GM21423 (cell line): ENCODE results near the gene ACP5.
"Not testable (repeated sequence)": the region's sequence is repeated elsewhere in the genome, so short reads cannot be mapped to it uniquely, and the experiment has no call there.

ENCODE experiments used
- ATAC-seq: cut with Tn5 transposase; IDR thresholded peaks from one replicate; pipeline ENCODE4 v1.9.1; 2021; ENCODE audit warnings: mild to moderate bottlenecking, moderate library complexity; ENCODE audit not compliant: unreplicated experiment

The ACP5 gene

GRCh38 chr19:11580116-11580515 is 2.7 kb upstream of the ACP5 start:
- no peak for ATAC-seq

GRCh38 chr19:11578258-11579142 is 1.1 kb upstream of the ACP5 start:
- no peak for ATAC-seq

GRCh38 chr19:11576227-11576626 is 1.2 kb downstream of the ACP5 start:
- no peak for ATAC-seq

GRCh38 chr19:11574689-11575088 is 2.8 kb downstream of the ACP5 start:
- no peak for ATAC-seq

GRCh38 chr19:11573763-11574162 is 3.7 kb downstream of the ACP5 start:
- ATAC-seq = not testable (repeated sequence)

- ATAC-seq = not testable (repeated sequence)
Observed at GRCh38 chr19:11573354-11573753, 4.1 kb downstream of the ACP5 start.

GRCh38 chr19:11570039-11570462 is 7.4 kb downstream of the ACP5 start:
- ATAC-seq = no peak

- ATAC-seq = no peak
Observed at GRCh38 chr19:11566164-11566563, 11.3 kb downstream of the ACP5 start.

GRCh38 chr19:11565649-11565980 is 11.8 kb downstream of the ACP5 start:
- ATAC-seq = not testable (repeated sequence)

- not testable (repeated sequence) for ATAC-seq
Observed at GRCh38 chr19:11564082-11564807, 13.2 kb downstream of the ACP5 start.

GRCh38 chr19:11563532-11563931 is 13.9 kb downstream of the ACP5 start:
- ATAC-seq = no peak

GRCh38 chr19:11560404-11561051 is 16.9 kb downstream of the ACP5 start:
- no peak for ATAC-seq

- ATAC-seq = peak; percentile 74
Observed at GRCh38 chr19:11558881-11559828, 18.3 kb downstream of the ACP5 start, which contains the start of gene ELOF1. TSS of gene ELOF1 (minus strand) at chr19:11559230. CDS start at chr19:11554347, 4,883 bp downstream.

GRCh38 chr19:11556634-11557420 is 20.6 kb downstream of the ACP5 start:
- ATAC-seq = no peak

- no peak for ATAC-seq
Observed at GRCh38 chr19:11555246-11555645, 22.2 kb downstream of the ACP5 start.

GRCh38 chr19:11554160-11554559 is 23.3 kb downstream of the ACP5 start:
- no peak for ATAC-seq

GRCh38 chr19:11552666-11553372 is 24.6 kb downstream of the ACP5 start:
- no peak for ATAC-seq

GRCh38 chr19:11551603-11552235 is 25.7 kb downstream of the ACP5 start:
- no peak for ATAC-seq
